ENCODE data around the gene EMSY. TPM values are rescaled to one million over a fixed set of nuclear protein-coding genes. Genes with fewer than 3 reads are reported as not detected.

Gene EMSY
- total RNA-seq, 1 experiment from 2014 or later: 29.3 TPM

- no peak overlapping the region for H3T11ph ChIP-seq (ENCODE audit: low read length)
- no peak overlapping the region for H2BK120ac ChIP-seq (ENCODE audit: low read depth, low read length, poor library complexity, severe bottlenecking)
- H2BK20ac ChIP-seq (ENCODE audit: low read depth, low read length, poor library complexity, severe bottlenecking): no peak overlapping the region
- no peaks in the 10 kb centered on the region for H4K20me1 ChIP-seq (ENCODE audit: control insufficient read depth, insufficient read depth, insufficient read length)
- H3K27ac ChIP-seq (ENCODE audit: insufficient read length, low read depth, low read length): no peak overlapping the region
- no peaks in the 10 kb centered on the region for H3K23me2 ChIP-seq (ENCODE audit: insufficient read length, low read depth, low read length, poor library complexity, severe bottlenecking)
- 0 out of 2 replicates have a peak, but pooled peaks cover 3% of the 10 kb centered on the region for H3K4me1 ChIP-seq (ENCODE audit: insufficient read depth, low read length)
- Mint-ChIP-seq H3K27me3 (ENCODE audit: low read depth) (no peaks in the 10 kb centered on the region), H3K9me3 (peaks cover 5 to 10% of the 10 kb centered on the region in 2 experiments; a peak in 3 of 5 replicates), H3K36me3 (ENCODE audit: insufficient read depth in 1 of 3, low read depth in 3 of 3) (peaks cover 0 to 5% (median 3%) of the 10 kb centered on the region in 3 experiments; a peak in 2 of 7 replicates), H3K27ac (no peak overlapping the region), H3K4me3 (no peak overlapping the region), H3K4me1 (peaks cover 18 to 25% of the 10 kb centered on the region in 2 experiments)
- no peaks in the 10 kb centered on the region for H3K79me2 ChIP-seq (ENCODE audit: insufficient read depth, low read length)
- no peak overlapping the region for H2AFZ ChIP-seq (ENCODE audit: low read length)
- TF ChIP-seq, protein P1, sequence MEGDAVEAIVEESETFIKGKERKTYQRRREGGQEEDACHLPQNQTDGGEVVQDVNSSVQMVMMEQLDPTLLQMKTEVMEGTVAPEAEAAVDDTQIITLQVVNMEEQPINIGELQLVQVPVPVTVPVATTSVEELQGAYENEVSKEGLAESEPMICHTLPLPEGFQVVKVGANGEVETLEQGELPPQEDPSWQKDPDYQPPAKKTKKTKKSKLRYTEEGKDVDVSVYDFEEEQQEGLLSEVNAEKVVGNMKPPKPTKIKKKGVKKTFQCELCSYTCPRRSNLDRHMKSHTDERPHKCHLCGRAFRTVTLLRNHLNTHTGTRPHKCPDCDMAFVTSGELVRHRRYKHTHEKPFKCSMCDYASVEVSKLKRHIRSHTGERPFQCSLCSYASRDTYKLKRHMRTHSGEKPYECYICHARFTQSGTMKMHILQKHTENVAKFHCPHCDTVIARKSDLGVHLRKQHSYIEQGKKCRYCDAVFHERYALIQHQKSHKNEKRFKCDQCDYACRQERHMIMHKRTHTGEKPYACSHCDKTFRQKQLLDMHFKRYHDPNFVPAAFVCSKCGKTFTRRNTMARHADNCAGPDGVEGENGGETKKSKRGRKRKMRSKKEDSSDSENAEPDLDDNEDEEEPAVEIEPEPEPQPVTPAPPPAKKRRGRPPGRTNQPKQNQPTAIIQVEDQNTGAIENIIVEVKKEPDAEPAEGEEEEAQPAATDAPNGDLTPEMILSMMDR (conservative IDR thresholded peaks at IDR 0.05): no peak
- no peak overlapping the region for H3K14ac ChIP-seq (ENCODE audit: insufficient read depth, low read length)
- H3K9ac ChIP-seq (ENCODE audit: extremely low read depth, insufficient read length, low read length): no peak overlapping the region
- no CpG with 5 or more reads among the region's 11 CpGs for WGBS (ENCODE audit: extremely low coverage, insufficient read length, low lambda C conversion rate)
- H2BK12ac ChIP-seq (ENCODE audit: insufficient read length, low read depth, low read length): no peak overlapping the region
- no peak overlapping the region for H4K5ac ChIP-seq (ENCODE audit: insufficient read length, low read depth, low read length)
- H3K56ac ChIP-seq (ENCODE audit: insufficient read length, low read depth, low read length): no peak overlapping the region
- no peak overlapping the region for H2BK5ac ChIP-seq (ENCODE audit: insufficient read length, low read length)
- H3K23ac ChIP-seq (ENCODE audit: insufficient read length, low read depth, low read length): no peak overlapping the region
- no peak overlapping the region for H3K18ac ChIP-seq (ENCODE audit: insufficient read length, low read depth, low read length)
- no peaks in the 10 kb centered on the region for H3K27me3 ChIP-seq (ENCODE audit: insufficient read depth, low read length)
- no peak for DNase-seq
- no peak overlapping the region for H2AK5ac ChIP-seq (ENCODE audit: insufficient read length, low read length)
- H3K9me3 ChIP-seq (ENCODE audit: control insufficient read depth, low read depth, low read length): no peaks in the 10 kb centered on the region
- H3K4me2 ChIP-seq (ENCODE audit: insufficient read depth, insufficient read length, low read length): no peak overlapping the region
- H2BK15ac ChIP-seq (ENCODE audit: low read depth, low read length): no peak overlapping the region
- no peak overlapping the region for H3K4ac ChIP-seq (ENCODE audit: low read depth, low read length)
- H3K79me1 ChIP-seq (ENCODE audit: insufficient read depth, low read depth, low read length, poor library complexity, severe bottlenecking): no peaks in the 10 kb centered on the region
- H4K8ac ChIP-seq (replicated peaks; ENCODE audit: insufficient read length, low read depth, low read length): no peak overlapping the region
- H4K91ac ChIP-seq (ENCODE audit: insufficient read length, low read depth, low read length): no peak overlapping the region
Measured at GRCh38 chr11:76577921-76578653, 133.3 kb downstream of the EMSY start.

All from H9 (cell line).